HG03135 (cell line): ENCODE data around the gene DPP7.
A peak's percentile ranks its signal among the peaks of the same experiment; 100 is the strongest.

Experiments
- ATAC-seq: cut with Tn5 transposase; IDR thresholded peaks from one replicate; pipeline ENCODE4 v1.9.1; 2021; ENCODE audit warnings: mild to moderate bottlenecking, moderate library complexity; ENCODE audit not compliant: unreplicated experiment

DPP7 gene

DNA sequence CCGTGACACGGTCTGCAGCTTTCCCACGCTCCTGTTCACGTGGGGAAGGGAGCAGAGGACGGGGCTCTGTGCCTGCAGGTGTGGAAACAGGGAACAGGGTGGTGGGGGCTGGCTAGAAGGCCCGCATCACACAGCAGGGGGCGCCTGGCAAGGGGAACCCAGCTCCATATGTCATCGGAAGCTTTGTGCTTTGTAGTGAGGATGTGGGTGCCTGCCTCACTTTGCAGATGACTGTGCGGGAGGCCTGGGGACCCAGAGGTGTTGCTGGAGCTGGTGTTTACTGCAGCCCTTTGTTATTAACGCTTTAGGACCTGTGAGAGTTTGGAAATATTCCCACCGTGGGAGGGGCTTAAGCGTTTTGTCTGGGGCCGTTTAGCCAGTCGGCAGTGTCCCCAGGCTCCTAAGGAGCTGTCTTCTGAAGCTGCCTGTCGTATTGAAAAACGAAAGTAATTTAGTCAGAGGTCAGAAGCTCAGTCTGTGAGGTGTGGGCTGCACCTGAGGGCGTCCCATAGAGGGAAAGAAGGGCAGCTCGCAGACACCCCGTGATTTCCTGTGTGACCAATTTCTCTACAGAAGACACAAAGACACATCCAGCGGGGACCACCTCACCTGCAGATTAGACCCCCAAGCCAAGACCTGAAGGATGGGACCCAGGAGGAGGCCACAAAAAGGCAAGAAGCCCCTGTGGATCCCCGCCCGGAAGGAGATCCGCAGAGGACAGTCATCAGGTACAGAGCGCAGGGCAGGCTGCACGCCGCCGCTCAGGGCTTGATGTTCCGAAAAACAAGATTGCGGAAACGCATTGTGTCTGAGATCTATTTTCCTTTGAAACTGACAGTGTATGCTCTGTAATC lies 18.6 kb downstream of the DPP7 start:
- peak; percentile 74 for ATAC-seq

DNA sequence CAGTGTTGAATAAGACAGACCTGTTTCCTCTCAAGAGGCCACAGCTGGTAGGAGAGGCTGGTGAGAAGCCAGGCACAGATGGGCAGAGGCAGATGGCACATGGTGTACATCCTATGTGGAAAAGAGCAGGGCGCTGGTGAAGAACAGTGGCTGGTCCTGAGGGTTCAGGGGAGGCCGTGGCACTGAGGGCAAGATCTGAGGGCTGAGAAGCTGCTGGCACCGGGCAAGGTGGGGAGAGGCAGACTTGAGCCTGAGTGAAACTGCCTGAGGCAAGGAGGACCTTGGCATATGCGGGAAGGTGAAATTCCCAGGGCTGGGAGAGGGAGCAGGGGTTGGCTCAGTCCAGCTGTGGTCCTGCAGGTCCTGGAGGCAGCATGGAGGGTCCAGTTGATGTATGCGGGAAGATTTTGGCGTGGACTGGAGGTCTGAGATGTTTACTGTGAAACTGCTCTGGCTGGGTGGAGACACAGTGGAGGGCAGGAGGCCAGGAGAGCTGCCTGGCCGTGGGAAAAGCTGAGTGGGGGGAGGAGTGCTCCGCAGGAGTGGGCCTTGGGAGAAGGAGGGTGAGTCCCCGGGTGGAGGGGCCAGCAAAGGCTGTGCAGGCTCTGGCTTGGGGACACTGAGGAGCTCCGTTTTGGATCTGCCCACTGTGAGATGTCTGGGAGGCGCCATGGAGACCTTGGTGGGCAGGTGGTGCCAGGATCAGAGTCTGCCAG lies 25.1 kb downstream of the DPP7 start:
- ATAC-seq, result no peak

DNA sequence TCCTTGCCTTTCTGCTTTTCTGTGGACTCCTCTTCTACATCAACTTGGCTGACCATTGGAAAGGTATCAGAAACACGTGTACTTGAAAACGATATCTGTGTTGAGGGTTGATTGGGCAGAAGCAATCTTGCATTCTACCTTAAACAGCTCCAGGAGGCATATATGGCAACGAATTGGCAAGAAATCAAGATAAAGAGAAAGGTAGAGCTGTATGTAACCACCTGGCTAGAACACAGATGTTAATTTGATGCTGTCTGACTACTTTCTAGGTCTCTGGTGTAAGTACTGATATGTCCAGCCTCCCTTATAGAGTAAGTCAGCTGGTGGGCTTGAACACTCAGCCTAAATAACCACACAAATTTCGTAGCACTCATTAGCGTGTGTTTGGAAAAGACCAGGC lies 26.4 kb downstream of the DPP7 start:
- ATAC-seq, result no peak

DNA sequence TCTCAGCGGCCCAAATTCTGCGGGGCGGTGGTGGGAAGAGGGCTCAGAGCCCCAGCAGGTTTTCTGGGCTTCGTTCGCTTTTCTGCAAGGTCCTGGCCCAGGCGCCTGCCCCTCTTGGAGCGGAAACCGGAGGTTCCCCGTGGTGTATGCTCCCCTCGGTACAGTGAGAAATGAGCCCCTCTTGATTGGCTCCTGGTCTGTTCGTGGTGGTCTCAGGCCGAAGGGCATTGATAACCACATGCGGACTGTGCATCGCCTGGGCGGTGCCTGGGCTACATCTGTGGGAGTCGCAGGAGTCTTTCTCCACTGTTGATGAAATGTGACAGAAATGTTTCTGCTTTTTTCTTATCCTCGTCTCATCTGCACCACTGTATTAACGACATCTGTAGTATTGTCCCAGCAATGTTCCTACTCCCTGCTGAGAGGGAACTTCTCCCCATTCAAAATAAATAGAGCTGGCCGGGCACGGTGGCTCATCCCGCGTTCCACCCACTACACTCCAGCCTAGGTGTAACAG lies 27.1 kb downstream of the DPP7 start:
- ATAC-seq, result peak; percentile 5

DNA sequence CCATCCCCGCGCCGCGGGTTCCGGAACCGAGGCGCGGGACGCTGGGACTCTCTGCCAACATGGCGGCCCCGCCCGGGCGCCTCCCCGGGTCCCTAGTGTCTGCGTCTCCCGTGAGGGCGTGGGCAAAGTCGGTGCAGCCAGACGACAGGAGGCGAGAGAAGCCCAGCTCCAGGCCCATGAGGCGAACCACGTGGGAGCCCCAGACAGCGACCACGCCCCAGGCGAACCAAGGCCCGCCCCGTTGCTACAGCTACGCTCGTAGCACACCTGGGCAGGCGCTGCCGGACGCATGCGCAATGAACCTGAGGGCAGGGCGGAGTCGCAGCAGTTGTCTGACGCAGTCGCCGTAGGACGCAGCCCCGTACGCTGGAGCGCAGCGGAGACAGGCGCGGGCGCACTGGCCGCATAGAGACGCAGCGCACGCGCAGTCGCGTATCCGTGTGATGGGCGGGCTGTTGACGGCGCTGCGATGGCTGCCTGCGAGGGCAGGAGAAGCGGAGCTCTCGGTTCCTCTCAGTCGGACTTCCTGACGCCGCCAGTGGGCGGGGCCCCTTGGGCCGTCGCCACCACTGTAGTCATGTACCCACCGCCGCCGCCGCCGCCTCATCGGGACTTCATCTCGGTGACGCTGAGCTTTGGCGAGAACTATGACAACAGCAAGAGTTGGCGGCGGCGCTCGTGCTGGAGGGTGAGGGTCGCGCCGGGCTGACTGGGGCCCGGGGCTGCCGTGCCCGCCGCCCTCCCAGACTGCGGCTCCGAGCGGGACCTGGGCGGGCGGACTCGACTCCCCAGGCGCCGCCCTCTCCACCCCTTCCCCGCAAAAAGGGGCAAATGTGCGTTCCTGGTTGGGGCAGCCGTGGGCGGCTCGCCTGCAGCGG lies 27.8 kb downstream of the DPP7 start, which contains the start of gene MAN1B1:
Gene MAN1B1, plus strand, starts transcription at position 455 of the 878 bp plus-strand sequence. Its CDS starts 15 bp downstream, at position 470.
- ATAC-seq, result peak; percentile 80

DNA sequence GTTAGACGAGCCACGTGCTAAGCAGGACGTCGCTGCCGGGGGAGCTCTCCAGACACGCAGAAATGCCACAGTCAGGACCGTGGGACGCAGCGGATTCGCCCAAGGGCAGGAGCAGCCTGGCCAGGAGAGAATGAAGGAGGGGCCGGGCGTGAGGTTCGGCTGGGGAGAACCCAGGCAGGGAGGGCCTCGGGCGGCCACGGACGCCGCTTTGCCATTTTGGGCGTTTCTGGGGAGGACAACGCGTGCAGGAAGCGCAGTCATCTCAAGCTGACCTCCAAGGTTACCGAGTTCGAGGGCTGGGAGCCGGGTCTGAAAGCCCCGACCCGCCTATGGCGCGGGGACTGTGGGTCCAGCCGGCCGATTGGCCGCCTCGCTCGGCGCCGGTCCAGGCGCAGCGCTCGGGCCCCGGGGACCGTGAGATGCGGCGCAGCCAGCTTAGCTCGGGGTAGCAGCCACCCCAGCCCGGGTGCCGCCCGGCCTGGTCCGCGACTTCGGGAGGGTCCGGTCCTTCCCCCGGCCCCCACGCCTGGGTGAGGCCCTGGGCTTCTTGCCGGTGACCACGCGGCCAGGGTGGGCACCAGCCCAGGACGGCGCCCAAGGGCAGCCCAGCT lies 28.5 kb downstream of the DPP7 start:
- no peak for ATAC-seq

DNA sequence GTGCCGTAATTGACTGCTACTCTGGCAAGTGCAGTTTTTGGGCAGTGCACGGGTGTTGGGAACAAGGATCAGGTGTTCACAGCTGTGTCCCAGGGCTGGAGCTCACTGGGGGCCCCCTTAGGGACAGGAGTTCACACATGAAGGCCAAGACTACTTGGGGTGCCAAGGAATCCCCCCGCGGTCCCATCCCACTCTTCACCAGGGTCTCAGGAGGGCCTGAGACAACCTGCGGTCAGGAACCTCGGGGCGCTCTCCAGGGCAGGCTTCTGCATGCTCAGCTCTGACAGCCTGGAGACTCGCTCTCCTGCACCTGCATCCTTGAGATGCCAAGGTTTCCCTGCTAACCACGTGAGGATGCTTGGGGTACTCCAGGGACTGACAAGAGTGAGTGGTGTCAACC lies 30.0 kb downstream of the DPP7 start:
- no peak for ATAC-seq

DNA sequence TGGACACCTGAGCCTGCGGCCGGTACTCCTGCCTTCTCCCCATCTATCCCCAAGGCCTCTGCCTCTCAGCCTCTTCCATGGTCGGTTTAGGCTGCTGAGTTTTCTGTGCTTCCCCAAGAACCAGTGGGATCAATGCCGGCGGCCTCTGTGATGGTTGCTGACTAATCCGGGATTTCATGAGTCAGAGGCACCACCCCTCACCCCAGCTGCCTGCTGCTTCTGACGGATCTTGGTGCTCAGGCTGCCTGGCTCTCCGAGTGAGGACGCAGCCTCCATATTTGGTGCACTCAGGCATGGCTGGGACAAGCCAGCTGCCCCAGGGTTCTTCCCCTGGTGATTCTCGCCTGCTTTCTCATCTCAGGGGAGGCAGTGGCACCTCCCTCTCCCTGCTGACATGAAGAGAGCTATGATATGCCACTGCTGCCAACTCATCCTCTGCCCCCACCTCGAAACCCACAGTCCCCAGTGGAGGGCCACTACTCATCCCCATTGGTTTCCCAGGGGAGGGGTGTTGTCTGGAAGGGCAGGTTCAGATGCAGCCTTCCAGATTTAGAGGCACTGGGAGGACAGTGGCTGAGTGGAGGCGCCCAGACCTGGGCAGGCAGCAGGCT lies 31.0 kb downstream of the DPP7 start:
- no peak for ATAC-seq

DNA sequence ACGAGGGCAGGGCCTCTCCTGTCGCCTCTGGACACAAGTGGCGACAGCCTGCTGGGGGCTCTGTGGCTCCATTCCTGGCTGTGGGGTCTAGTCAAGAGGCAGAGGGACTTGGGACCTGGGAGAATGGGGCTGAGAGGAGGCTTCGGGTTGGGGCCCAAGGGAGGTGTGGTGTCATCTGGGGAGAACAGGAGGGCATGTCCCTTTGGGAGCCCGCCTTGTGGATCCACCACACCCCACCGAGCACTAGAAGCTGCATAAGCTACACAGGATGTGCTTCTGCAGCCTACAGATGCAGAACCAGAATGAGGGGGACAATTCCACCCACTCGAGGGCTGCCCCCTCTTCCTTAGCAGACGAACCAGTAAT lies 31.6 kb downstream of the DPP7 start:
- ATAC-seq, result no peak

DNA sequence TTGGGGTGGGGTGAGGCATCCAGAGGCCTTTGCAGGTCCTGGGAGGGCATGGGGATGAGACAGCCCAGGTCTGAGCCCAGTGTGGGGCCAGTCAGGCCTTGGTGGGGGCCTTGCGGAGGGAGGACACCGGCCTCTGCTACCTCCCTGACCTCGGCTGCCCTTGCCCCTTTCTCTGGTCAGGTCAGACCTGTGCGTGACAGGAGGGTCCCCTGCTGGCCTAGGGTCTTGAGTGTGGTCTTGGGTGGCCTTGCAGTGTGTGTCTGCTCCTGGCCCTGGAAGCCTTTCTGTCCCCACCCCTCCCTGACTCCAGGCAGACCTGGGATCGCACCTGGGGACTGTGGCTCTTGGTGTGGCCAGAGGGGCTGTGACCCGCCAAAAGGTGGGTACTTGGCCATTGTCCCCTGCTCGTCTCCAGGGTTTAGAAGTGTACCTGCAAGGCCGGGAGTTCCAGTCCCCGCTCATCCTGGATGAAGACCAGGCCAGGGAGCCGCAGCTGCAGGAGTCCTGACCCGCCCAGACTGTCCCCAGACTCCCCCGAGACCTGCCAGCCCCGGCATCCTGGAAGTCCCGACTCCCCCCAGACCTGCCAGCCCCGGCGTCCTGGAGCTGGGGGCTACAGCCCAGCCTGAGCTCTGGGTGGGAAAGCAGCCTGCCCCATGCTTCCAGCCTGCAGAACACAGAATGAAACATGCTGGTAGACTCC lies 32.2 kb downstream of the DPP7 start:
- no peak for ATAC-seq

DNA sequence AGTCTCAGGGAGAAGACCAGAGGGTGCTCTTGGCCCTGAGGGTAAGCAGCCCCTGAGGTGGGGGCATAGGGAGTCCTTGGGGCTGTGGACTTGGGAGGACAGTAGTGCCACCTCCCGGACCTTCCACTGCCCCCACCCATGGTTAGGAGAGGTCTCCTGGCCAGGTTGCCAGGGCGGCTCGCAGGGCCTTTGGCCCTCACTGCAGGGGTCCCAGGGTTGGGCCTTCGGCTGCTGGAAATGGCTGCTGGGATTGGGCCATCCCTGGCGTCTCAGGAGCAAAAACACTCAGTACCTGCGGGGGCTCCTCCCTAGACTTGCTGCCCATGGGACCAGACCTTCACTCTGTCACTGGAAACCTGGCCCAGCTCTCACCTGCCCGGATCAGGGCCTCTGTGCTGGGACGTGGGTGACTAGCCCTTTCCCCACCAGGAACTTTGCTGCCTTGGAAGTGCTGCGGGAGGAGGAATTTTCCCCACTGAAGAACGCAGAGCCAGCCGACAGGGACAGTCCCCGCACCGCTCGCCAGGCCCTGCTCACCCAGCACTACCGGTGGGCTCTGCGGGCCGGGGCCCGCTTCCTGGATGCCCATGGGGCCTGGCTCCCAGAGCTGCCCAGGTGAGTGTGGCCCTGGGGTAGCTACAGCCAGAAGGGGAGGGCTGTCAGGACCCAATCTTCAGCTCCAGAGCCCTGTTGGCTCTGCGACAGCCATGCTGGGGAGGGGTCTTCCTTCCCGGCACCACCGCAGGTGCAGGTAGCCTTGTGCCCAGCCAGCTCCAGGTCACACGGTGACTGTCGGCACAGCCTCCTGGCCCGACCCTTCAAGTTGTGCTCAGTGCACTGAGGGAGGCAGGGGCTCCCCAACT lies 34.0 kb downstream of the DPP7 start:
- no peak for ATAC-seq

DNA sequence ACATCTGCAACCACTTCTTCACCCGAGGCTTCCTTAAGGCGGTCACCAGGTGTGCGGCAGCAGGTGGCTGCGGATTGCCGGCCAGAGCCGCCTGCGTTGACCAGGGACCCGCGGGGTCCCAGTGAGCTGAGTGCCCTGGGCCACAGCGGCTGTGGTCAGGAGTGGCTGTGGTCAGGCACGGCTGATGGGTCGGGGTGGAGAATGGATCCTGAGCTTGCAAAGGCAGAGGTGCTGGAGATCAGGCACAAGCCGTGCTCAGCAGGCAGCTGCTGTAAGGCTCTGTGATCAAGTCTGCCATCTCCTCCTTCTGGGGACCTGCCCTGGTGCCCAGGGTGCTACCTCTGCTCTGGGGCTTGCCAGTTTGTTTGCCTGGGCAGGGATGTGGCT lies 35.1 kb downstream of the DPP7 start:
- ATAC-seq, result no peak

DNA sequence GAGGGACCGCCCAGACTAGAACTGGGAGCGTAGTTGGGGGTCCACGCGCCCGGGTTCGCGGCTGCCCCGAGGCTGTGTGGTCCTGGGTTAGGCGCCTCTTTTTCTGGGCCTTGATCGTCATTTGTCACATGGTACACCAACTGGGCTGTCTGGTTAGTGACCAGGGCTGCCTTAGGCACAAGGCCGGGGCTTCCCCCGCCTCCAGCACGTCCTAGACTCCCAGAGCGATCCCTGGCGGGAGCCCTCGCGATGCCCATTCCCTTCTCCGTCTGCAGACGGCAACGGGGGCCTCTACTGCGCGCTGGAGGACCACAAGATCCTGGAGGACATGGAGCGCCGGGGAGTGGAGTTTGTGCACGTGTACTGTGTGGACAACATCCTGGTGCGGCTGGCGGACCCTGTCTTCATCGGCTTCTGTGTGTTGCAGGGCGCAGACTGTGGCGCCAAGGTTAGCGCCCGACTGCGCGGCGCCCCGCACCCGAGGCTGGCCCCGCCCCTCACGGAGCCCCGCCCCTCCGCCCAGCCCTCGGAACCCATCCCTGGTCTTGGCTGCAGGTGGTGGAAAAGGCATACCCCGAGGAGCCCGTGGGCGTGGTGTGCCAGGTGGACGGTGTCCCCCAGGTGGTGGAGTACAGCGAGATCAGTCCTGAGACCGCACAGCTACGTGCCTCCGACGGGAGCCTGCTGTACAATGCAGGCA lies 35.7 kb downstream of the DPP7 start:
- no peak for ATAC-seq

DNA sequence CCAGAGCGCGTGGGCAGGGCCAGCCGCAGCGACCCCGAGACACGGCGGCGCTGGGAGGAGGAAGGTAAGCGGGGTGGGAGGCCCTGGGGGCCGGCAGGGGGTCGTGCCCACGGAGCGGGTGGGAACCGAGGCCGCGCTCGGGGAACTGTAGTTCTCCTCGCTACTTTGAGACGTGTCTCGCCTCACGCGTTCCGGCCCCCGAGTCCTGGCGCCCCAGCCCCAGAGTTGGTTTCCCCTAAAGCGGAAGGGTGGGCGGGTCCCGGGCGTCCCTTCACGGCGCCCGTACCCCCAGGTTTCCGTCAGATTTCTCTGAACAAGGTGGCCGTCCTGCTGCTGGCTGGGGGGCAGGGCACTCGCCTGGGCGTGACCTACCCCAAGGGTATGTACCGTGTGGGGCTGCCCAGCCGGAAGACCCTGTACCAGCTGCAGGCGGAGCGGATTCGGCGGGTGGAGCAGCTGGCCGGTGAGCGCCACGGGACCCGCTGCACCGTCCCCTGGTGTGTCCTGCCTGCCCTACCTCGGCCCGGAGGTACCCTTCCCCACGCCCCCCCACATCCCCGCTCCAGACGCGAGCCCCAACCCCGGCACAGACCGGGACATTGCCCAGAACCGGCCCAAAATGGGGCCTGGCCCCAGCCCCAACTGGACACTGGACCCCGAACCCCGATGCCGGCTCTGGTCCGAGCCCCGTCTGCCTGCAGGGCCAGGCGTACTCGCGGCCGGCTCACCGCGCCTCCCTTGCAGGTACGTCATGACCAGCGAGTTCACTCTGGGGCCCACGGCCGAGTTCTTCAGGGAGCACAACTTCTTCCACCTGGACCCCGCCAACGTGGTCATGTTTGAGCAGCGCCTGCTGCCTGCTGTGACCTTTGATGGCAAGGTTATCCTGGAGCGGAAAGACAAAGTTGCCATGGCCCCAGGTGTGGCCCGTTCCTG lies 36.5 kb downstream of the DPP7 start:
- ATAC-seq, result peak; percentile 24

DNA sequence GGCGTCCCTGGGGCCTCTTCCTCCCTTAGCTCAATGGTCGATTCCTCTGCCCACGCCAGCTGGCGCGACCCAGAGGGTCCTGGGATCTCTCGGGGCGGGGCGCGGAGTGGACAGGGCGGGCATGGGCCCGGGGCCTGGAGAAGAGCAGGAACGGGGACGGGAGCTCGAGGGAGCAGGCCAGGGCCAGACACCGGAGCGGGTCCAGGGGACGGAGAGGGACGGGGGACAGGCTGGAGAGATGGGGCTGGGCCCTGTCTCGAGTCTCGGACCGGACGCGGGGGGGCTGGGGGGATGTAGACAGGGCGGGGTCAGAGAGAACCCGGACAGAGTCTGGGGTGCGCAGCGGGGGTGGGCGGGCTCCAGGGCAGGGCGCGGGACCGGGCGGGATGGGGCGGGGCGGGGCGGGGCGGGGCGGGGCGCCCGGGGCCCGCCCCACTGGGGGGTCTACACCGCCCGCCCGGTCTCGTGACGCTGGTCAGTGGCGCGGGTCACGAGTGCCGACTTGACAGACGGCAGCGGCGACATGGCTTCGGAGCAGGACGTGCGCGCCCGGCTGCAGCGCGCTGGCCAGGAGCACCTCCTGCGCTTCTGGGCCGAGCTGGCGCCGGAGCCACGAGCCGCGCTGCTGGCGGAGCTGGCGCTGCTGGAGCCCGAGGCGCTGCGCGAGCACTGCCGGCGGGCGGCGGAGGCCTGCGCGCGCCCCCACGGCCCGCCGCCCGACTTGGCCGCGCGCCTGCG lies 37.4 kb downstream of the DPP7 start, which contains the start of gene UAP1L1:
Gene UAP1L1, plus strand, starts transcription at position 508 of the 738 bp plus-strand sequence. Its CDS starts 16 bp downstream, at position 524.
- peak; percentile 44 for ATAC-seq

DNA sequence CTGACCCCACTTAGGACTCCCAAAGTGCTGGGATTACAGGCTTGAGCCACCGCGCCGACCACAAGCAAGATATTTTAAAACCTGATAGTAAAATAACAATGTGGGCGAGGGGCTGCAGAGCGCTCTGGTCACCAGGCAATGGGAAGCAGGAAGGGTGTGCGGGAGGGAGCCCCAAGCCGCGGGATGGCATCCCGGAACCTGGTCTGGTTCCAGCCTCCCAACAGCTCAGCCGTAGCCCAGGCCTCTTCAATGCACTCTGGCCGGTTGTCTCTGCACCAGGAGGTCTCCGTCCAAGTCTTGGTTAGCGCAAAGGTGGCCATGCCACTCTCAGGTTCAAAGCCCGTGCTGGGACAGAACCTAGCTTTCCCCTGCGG lies 37.9 kb downstream of the DPP7 start:
- ATAC-seq, result no peak
